GM18526 (cell line): ENCODE measurements around the gene TGFBR3.

Experiments used
- POLR2A ChIP-seq: IDR thresholded peaks from 3 replicates; pipeline ENCODE4 v1.6.1; 2011; ENCODE audit not compliant: insufficient read length; ENCODE audit errors: extremely low read depth

TGFBR3 gene

GRCh38 chr1:91843843-91844242 is 42.1 kb downstream of the TGFBR3 start:
- TF ChIP-seq POLR2A: no peak

- no peak for TF ChIP-seq POLR2A
These were observed 43.4 kb downstream of the TGFBR3 start for GRCh38 chr1:91842563-91842962.

DNA sequence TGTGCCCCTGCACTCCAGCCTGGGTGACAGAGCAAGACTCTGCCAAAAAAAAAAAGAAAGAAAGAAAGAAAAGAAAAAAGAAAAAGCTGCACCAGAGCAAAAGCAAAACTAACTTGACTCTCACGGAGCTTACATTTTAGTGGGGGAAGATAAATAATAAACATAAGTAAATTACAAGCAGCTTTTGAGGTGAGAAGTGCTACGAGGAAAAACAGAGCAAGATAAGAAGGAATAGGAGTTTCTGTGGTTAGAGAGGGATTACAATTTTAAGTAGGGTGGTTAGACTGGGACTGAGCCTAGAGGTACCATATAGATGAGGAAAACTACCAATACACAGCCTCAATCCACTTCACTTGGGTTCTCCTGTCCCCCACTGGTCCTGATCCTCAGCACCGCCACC is 43.9 kb downstream of the TGFBR3 start:
- no peak for TF ChIP-seq POLR2A

- TF ChIP-seq POLR2A: no peak
These were observed 49.5 kb downstream of the TGFBR3 start for GRCh38 chr1:91836331-91837040.

- no peak for TF ChIP-seq POLR2A
These were observed 50.8 kb downstream of the TGFBR3 start for GRCh38 chr1:91835087-91835521.

DNA sequence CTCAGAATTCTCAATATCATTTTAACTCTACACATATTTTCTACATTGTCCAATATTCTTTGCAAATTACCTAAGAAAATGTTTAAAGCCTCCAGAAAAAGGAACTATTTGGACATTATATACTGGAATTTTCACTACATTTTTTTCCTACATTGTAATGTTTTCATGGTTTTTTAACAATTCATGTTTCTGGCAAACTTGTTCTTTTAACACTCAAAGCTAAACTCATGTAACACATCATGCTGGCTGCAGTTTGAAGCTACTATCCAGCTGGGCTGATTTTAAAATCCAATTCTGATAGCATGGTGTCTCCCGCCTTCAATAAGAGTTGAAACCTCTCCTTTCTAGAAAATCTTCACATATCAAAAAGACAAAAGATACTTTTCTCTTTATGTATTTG is 52.0 kb downstream of the TGFBR3 start:
- no peak for TF ChIP-seq POLR2A

GRCh38 chr1:91831132-91831930 is 54.6 kb downstream of the TGFBR3 start:
- no peak for TF ChIP-seq POLR2A

- no peak for TF ChIP-seq POLR2A
These were observed 55.5 kb downstream of the TGFBR3 start for GRCh38 chr1:91830242-91831131.

DNA sequence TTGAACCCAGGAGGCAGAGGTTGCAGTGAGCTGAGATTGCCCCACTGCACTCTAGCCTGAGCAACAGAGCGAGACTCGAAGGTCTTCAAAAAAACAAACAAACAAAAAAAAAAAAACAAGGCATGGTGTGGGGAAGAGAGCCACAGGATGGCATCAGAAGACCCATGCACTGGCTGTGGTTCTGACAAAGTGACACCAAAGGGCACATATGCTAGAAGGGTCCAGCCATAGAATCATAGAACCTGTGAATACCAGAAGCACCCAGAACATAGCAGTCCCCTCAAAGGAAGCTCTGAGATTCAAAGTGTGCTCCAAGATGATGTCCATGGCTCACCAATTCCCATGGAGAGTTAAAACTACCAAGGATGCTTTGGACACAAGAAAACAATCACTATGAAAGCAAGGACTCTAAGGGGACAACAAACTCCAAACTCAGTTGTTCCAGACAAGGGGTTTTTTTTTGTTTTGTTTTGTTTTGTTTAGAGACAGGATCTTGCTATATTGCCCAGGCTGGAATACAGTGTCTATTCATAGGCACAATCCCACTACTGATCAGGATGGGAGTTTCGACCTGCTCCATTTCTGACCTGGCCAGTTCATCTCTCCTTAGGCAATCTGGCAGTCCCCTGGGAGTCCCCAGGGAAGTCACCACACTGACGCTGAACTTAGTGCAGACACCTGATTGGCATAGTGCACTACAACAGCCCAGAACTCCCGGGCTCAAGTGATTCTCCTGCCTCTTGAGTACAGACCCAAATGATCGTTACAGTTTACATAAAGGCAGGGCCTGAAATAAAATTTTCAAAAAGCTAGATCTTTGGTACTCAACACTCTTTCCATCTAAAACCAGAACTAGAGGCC is 56.4 kb downstream of the TGFBR3 start:
- no peak for TF ChIP-seq POLR2A

DNA sequence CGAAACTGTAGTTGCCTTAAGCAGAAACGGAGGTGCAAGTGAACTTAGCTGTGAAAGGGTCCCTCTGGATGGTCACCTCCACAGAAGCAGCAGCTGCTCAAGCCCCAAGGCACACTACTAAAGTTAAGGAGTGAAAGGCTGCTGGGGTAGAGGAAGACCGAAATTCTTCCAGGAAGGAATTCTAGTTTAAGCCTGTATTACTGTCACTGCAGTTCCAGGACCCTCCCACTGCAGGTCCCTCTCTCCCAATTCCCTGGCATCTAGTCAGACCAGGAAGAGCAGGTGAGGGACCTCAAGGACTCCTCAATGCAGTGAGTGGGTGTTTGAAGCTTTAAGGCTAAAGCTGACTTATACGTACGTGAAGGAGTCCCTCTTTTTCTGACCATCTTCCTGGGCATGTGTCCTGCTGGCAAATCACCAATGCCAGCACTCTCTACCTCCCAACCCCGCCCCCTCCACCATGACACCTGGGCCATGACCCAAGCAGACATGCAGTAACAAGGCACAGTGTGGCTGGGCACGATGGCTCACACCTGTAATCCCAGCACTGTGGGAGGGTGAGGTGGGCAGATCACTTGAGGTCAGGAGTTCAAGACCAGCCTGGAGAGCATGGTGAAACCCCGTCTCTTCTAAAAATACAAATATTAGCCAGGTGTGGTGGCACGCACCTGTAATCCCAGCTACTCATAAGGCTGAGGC is 57.2 kb downstream of the TGFBR3 start:
- no peak for TF ChIP-seq POLR2A

DNA sequence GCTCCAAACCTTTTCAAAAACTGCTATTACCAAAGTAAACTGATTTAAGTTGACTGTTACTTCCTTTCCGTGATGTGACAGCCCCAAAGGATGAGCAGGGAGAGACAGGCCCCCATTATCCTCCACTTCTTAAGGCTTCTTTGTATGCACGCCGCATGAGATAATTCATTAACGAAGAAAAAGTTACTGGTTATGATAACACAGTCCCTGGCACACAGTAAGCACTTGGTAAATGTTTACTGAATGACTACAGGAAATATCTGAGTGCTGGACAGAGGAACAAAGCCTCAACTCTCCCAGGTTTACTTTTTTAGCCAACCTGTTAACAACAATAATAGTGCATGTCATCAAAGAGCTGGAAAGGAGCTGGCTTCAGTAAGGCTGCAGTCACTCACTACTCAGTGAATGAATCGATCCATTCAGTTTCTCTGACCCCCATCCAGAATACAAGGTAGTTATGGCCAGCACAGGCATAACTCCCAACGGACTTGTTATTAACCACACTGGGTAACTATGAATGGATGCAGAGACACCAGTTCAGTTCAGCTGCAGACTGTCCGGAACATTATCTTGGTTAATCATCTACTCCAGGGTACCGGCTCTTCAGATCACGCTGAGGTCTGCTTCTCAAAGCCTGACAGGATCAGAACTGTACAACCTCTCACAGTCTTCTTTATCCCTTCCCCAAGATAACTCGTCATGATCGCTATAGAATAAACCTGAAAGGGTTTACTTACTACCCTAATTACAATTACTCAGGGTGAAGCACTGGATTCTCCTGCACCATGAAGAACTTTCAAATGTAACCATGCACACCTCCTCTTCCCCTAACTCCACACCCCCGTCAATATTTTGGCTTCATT is 58.3 kb downstream of the TGFBR3 start:
- TF ChIP-seq POLR2A: no peak

DNA sequence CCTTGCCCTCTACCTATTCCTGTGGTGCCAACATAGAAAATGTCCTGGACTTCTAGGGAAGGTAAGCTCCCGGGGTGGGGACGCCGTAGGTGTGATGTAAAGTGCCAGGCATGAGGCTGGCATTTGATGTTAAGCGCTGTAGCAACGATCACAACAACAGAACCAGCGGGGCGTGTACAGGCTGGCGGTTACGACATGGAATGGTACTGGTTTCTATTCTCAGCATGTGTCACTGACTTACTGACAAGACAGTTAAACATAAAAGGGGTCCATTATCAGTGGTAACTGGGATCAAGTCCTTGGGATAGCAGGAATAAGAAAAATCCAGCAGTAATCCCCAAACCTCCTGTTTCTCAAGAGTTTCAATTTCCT is 58.9 kb downstream of the TGFBR3 start:
- no peak for TF ChIP-seq POLR2A

GRCh38 chr1:91826649-91827048 is 59.3 kb downstream of the TGFBR3 start:
- TF ChIP-seq POLR2A: no peak

DNA sequence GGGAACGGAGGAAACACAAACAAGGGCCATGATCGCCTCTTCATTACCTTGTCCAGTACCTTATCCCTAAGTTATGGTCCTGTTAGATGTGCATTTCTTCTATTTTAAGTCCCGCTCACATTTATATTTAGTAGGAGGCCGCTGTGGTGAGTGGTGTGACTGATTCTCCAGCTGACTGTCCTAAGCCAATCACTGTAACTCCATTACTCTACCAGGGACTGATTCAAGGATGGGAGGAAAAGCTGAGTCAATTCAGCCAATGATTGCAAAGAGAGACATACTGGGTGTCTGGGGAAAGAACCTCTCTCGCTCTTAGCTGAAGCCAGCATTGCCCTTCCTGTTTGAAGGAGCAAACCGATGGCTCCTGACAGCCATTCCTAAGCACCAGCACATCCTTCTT is 59.7 kb downstream of the TGFBR3 start:
- no peak for TF ChIP-seq POLR2A
